ENCODE measurements around the gene MAP6D1.

MAP6D1 gene

GRCh38 chr3:183825456-183826161, at the start of gene MAP6D1:
Gene MAP6D1, minus strand, starts transcription at chr3:183825577. Its CDS starts 30 bp downstream, at chr3:183825547.
- DNase-seq: no peak

- no peak for DNase-seq
Observed at GRCh38 chr3:183873914-183874313, 48.5 kb upstream of the MAP6D1 start.

GRCh38 chr3:183871541-183871940, 46.2 kb upstream of the MAP6D1 start:
- DNase-seq: no peak

- no peak for DNase-seq
Observed at GRCh38 chr3:183870563-183870962, 45.2 kb upstream of the MAP6D1 start.

- DNase-seq: no peak
Observed at GRCh38 chr3:183868796-183869195, 43.4 kb upstream of the MAP6D1 start.

GRCh38 chr3:183862610-183863009, 37.2 kb upstream of the MAP6D1 start:
- DNase-seq: no peak

GRCh38 chr3:183857863-183858262, 32.5 kb upstream of the MAP6D1 start:
- no peak for DNase-seq

- no peak for DNase-seq
Observed at GRCh38 chr3:183854318-183855035, 29.1 kb upstream of the MAP6D1 start.

- DNase-seq: no peak
Observed at GRCh38 chr3:183845608-183846288, 20.4 kb upstream of the MAP6D1 start.

GRCh38 chr3:183845090-183845489, 19.7 kb upstream of the MAP6D1 start:
- no peak for DNase-seq

GRCh38 chr3:183844606-183845005, 19.2 kb upstream of the MAP6D1 start:
- DNase-seq: no peak

GRCh38 chr3:183839751-183840150, 14.4 kb upstream of the MAP6D1 start:
- no peak for DNase-seq

- no peak for DNase-seq
Observed at GRCh38 chr3:183837894-183838293, 12.5 kb upstream of the MAP6D1 start.

GRCh38 chr3:183837390-183837789, 12.0 kb upstream of the MAP6D1 start:
- no peak for DNase-seq

- DNase-seq: no peak
Observed at GRCh38 chr3:183833516-183833915, 8.1 kb upstream of the MAP6D1 start.

- no peak for DNase-seq
Observed at GRCh38 chr3:183830187-183830586, 4.8 kb upstream of the MAP6D1 start.

- no peak for DNase-seq
Observed at GRCh38 chr3:183829466-183829865, 4.1 kb upstream of the MAP6D1 start.

- DNase-seq: no peak
Observed at GRCh38 chr3:183828538-183828870, 3.1 kb upstream of the MAP6D1 start.

- no peak for DNase-seq
Observed at GRCh38 chr3:183827809-183828537, 2.6 kb upstream of the MAP6D1 start.

GRCh38 chr3:183826448-183827250, 1.3 kb upstream of the MAP6D1 start:
- no peak for DNase-seq

- no peak for DNase-seq
Observed at GRCh38 chr3:183824761-183825455, 469 bp downstream of the MAP6D1 start.

- no peak for DNase-seq
Observed at GRCh38 chr3:183823963-183824362, 1.4 kb downstream of the MAP6D1 start.
